Pancreas (tissue), 10 donors: Measurements from ENCODE around the gene CCDC172. TPM values are rescaled to one million over a fixed set of nuclear protein-coding genes. Genes with fewer than 3 reads are reported as not detected.
A peak's percentile ranks its signal among the peaks of the same experiment; 100 is the strongest.

Experiments used
- ATAC-seq, 4 donors: fragments of 200-7000 bp; cut with Tn5 transposase; one replicate each; pipeline versions ENCODE4 v1.8.0 to v1.9.1; 2020; ENCODE audit warnings: mild to moderate bottlenecking in 4 of 4, moderate library complexity in 4 of 4
- DNase-seq, 6 donors: peaks; one replicate each; pipeline ENCODE4 v3.0.0-alpha.2; 2020
- FAIRE-seq: peaks from 2 replicates; lab custom pipeline; 2012; peaks lifted over from hg19 to GRCh38; lab: Jason Lieb, UNC
- H3K27ac ChIP-seq, 4 donors: fragments of 200-600 bp; sonication (generic); 1 replicate in 3 of 4; 2 replicates in 1 of 4; pipeline versions ENCODE4 v1.5.0 to v1.8.0; 2020
- H3K27me3 ChIP-seq, 4 donors: fragments of 200-600 bp; one replicate each; pipeline ENCODE4 v1.8.0; 2021
- H3K36me3 ChIP-seq, 3 donors: fragments of 200-600 bp; sonication (generic) in 1 of 3; one replicate each; pipeline versions ENCODE4 v1.5.0 to v1.8.0; 2020 to 2021
- H3K4me1 ChIP-seq, 3 donors: fragments of 200-600 bp; one replicate each; pipeline ENCODE4 v1.8.0; 2021
- H3K4me3 ChIP-seq, 4 donors: fragments of 200-600 bp; sonication (generic) in 2 of 4; one replicate each; pipeline versions ENCODE4 v1.5.0 to v1.8.0; 2020 to 2021
- H3K9me3 ChIP-seq, 4 donors: fragments of 200-600 bp; one replicate each; pipeline ENCODE4 v1.8.0; 2021
- WGBS, 2 donors: extraction: QIAGEN DNeasy Blood & Tissue Kit; methylation state at CpG; one replicate each; pipeline ENCODE4 v1.1.7; 2013; 5-methylcytosine and 5-hydroxymethylcytosine counted together
- intact Hi-C, 3 donors: fragments of 100-400 bp; cut with DNase I; formaldehyde crosslinking; loops; one replicate each; pipeline versions ENCODE4 v1.11.1 to v1.14.2; 2022
- polyA plus RNA-seq, 2 donors: library from polyadenylated mRNA; stranded (reverse); fragments of 200-250 nt; gene quantifications; one replicate each; pipeline ENCODE4 v1.2.3, GENCODE V29; 2013
- total RNA-seq, 6 donors: library from RNA; stranded (reverse); fragmentation: NEBNext Ultra II Directional in 4 of 6; extraction: Animal tissue kit (Norgen Biotek cat#: 25700) in 4 of 6; gene quantifications; one replicate each; pipeline versions ENCODE4 v1.2.1 to v1.2.4, GENCODE V29; 2021 to 2023
- TF ChIP-seq, protein P1 (sequence below), 4 donors: fragments of 200-600 bp; sonication (generic) in 3 of 4; IDR thresholded peaks; one replicate each; pipeline versions ENCODE4 v1.5.0 to v1.8.0; 2021; ENCODE audit warnings: antibody characterized with exemption in 4 of 4
- donor health status: healthy with polysubstance abuse.
- donor health status: DM: no; HTN: no; CAD: no; lungs with moderate emphysema.
- donor health status: DM: no; HTN: no; CAD: no.
- donor health status: control.
- donor health status: control.
- donor health status: Bipolar disorder and iron deficiency.
- donor health status: DM: yes; HTN: yes; CAD: no.
- donor health status: DM: no; HTN: no; CAD: no.
- donor health status: DM: no; HTN: no; CAD: no.
- donor health status: DM: yes; HTN: yes; CAD: no.

The CCDC172 gene
- total and polyA plus RNA-seq, 8 donors = not detected

DNA sequence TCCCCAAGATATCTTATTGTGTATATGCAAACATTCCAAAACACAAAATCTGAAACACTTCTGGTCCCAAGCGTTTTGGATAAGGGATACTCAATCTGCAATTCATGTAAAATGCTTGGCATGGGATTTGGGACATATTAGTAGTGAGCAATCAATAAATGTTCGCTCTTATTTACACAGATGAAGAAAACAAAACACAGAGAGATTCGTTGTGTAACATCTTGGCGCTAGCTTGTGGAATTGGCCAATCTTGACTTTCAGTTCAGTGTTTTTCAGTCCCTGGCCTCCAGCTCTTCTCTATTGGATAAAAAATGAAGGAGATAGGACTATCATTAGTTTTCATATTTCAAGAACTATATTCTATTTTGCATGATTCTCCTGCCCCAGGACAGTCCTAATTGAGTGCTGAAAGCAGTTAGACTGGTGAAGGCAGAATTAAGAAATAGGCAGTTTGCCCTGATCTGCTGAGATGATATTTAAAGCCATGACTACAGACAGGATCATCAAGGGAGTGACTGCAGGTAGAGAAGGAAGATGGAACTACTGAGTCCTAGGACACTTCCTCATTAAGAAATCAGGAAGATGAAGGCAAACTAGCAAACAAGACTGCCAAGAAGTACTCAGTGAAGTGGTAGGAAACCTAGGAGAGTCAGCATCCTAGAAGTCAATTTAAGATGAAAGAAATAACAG lies 105.2 kb downstream of the CCDC172 start:
- Histone ChIP-seq H3K4me1 (peaks cover 0 to 9% (median 3%) of the 10 kb centered on the region in 3 donors), H3K27ac (no peak overlapping the region), H3K27me3 (no peaks in the 10 kb centered on the region), H3K36me3 (no peaks in the 10 kb centered on the region), H3K4me3 (no peak overlapping the region), H3K9me3 (no peaks in the 10 kb centered on the region)
- 27 to 29% methylated on average over 4 of the region's 4 CpGs for WGBS, 2 donors
- TF ChIP-seq, protein P1, sequence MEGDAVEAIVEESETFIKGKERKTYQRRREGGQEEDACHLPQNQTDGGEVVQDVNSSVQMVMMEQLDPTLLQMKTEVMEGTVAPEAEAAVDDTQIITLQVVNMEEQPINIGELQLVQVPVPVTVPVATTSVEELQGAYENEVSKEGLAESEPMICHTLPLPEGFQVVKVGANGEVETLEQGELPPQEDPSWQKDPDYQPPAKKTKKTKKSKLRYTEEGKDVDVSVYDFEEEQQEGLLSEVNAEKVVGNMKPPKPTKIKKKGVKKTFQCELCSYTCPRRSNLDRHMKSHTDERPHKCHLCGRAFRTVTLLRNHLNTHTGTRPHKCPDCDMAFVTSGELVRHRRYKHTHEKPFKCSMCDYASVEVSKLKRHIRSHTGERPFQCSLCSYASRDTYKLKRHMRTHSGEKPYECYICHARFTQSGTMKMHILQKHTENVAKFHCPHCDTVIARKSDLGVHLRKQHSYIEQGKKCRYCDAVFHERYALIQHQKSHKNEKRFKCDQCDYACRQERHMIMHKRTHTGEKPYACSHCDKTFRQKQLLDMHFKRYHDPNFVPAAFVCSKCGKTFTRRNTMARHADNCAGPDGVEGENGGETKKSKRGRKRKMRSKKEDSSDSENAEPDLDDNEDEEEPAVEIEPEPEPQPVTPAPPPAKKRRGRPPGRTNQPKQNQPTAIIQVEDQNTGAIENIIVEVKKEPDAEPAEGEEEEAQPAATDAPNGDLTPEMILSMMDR (IDR thresholded peaks at IDR 0.05) = no peak
- peak in 2 of 4 donors; percentile 17 to 26 for ATAC-seq
- DNase-seq = no peak
- intact Hi-C loops = no loop called here
- no peak for FAIRE-seq

Other genes starting within 250 kb of the CCDC172 start
- gene GFRA1, start 51.2 kb upstream of the CCDC172 start, total RNA-seq = 1 to 10 TPM in 5 of 6 donors, under 1 TPM in 1; 0.79 to 4.4 (median 1.5) TPM
- gene GFRA1, start 51.2 kb upstream of the CCDC172 start, polyA plus RNA-seq = under 1 TPM; 0.61 to 0.70 TPM
- gene PNLIPRP3, start 103.4 kb downstream of the CCDC172 start, total RNA-seq = under 1 TPM in 2 of 6 donors, not detected in 4; 0.09 to 0.32 TPM
- gene PNLIPRP3, start 103.4 kb downstream of the CCDC172 start, polyA plus RNA-seq = not detected
- over 10,000 TPM in 4 of 6 donors, 1,000 to 10,000 TPM in 2; 6,750 to 39,320 (median 11,574) TPM for gene PNLIP, start 221.5 kb downstream of the CCDC172 start, total RNA-seq
- gene PNLIP, start 221.5 kb downstream of the CCDC172 start, polyA plus RNA-seq = 1,000 to 10,000 TPM; 1,789 to 4,189 TPM